Measurements from ENCODE around the gene AHSA1.

AHSA1 gene

GRCh38 chr14:77474479-77475177 lies 16.7 kb downstream of the AHSA1 start:
- DNase-seq = no peak

- DNase-seq = no peak
Measured at GRCh38 chr14:77475432-77476115, 17.7 kb downstream of the AHSA1 start.

- DNase-seq = no peak
Measured at GRCh38 chr14:77478029-77478428, 20.1 kb downstream of the AHSA1 start.

- DNase-seq = no peak
Measured at GRCh38 chr14:77478796-77479195, 20.9 kb downstream of the AHSA1 start.

GRCh38 chr14:77482422-77482821 lies 24.5 kb downstream of the AHSA1 start:
- DNase-seq = no peak

GRCh38 chr14:77485256-77485655 lies 27.4 kb downstream of the AHSA1 start:
- no peak for DNase-seq

GRCh38 chr14:77485901-77486678 lies 28.2 kb downstream of the AHSA1 start:
- no peak for DNase-seq

- DNase-seq = no peak
Measured at GRCh38 chr14:77488558-77488957, 30.7 kb downstream of the AHSA1 start.

- DNase-seq = no peak
Measured at GRCh38 chr14:77489041-77489440, 31.1 kb downstream of the AHSA1 start.

GRCh38 chr14:77490347-77490986 lies 32.6 kb downstream of the AHSA1 start:
- no peak for DNase-seq

- DNase-seq = no peak
Measured at GRCh38 chr14:77491056-77491455, 33.2 kb downstream of the AHSA1 start.

- no peak for DNase-seq
Measured at GRCh38 chr14:77495334-77495733, 37.4 kb downstream of the AHSA1 start.

- peak; percentile 49 for DNase-seq
Measured at GRCh38 chr14:77498120-77498979, 40.5 kb downstream of the AHSA1 start, which contains the start of gene ISM2. TSS of gene ISM2 (minus strand) at chr14:77498816. CDS start at chr14:77498793, 23 bp downstream.

- DNase-seq = peak; percentile 4
Measured at GRCh38 chr14:77498984-77499527, 41.2 kb downstream of the AHSA1 start.

GRCh38 chr14:77502109-77502782 lies 44.4 kb downstream of the AHSA1 start:
- DNase-seq = no peak

GRCh38 chr14:77503138-77503537 lies 45.2 kb downstream of the AHSA1 start:
- DNase-seq = no peak

GRCh38 chr14:77505031-77505430 lies 47.1 kb downstream of the AHSA1 start:
- no peak for DNase-seq

GRCh38 chr14:77507762-77508161 lies 49.9 kb downstream of the AHSA1 start:
- DNase-seq = no peak

GRCh38 chr14:77508249-77508648 lies 50.4 kb downstream of the AHSA1 start:
- no peak for DNase-seq

- no peak for DNase-seq
Measured at GRCh38 chr14:77508876-77509275, 51.0 kb downstream of the AHSA1 start.

- no peak for DNase-seq
Measured at GRCh38 chr14:77509366-77509765, 51.5 kb downstream of the AHSA1 start.

Data from NCI-H1092 treated with DMSO at 0.1 percent for 48 hours (cell line).